GM11168 (cell line): ENCODE data around the gene WWOX.

ENCODE experiments used
- in situ Hi-C: fragments of 300-500 bp; cut with MboI; formaldehyde crosslinking; loops from one replicate; pipeline ENCODE4 v1.12.0; 2022; ENCODE audit warnings: low sequenced_read_pairs; ENCODE audit not compliant: unreplicated experiment

Gene WWOX

GRCh38 chr16:78443542-78444364, 344.3 kb downstream of the WWOX start:
- in situ Hi-C loops: no loop called here

DNA sequence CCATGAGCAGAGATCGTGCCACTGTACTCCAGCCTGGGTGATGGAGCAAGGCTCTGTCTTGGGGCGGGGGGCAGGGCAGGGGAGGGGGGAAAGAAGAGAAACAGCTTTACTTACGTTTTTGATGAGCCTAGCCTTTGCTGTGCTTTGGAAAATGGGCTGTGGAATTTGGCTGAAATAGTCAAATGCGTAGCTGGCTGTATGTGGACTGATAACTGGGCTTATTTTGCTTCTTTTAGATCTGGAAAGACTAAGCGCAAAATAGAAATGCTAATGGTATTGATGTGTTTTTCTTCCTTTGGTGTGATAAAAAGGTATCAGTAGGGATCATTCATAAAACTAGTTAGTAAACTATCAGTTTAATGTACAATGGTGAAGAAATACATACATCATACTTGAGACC, 346.4 kb downstream of the WWOX start:
- in situ Hi-C loops: no loop called here

GRCh38 chr16:78446486-78446885, 347.0 kb downstream of the WWOX start:
- in situ Hi-C loops: no loop called here

GRCh38 chr16:78446992-78447563, 347.6 kb downstream of the WWOX start:
- in situ Hi-C loops: no loop called here

GRCh38 chr16:78448658-78449271, 349.3 kb downstream of the WWOX start:
- in situ Hi-C loops: no loop called here

DNA sequence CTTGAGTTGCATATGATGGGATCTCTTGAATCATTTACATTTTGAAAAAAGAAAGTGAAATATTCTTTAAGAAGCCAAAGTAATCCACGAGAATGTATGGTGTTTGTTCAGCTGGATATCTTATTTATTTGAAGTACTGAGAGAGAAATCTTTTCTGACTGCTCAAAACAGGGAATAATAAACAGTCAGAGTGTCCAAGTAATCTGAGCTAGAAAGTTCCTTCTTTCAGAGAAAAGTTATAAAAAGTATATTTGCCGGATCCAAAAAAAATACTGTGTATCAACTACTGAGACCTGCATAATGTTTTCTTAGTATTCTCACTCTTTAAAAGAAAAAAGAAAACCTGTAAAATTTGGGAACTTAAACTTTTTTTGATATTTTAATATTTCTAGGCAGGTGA, 350.8 kb downstream of the WWOX start:
- in situ Hi-C loops: no loop called here

GRCh38 chr16:78452025-78452555, 352.6 kb downstream of the WWOX start:
- in situ Hi-C loops: no loop called here

DNA sequence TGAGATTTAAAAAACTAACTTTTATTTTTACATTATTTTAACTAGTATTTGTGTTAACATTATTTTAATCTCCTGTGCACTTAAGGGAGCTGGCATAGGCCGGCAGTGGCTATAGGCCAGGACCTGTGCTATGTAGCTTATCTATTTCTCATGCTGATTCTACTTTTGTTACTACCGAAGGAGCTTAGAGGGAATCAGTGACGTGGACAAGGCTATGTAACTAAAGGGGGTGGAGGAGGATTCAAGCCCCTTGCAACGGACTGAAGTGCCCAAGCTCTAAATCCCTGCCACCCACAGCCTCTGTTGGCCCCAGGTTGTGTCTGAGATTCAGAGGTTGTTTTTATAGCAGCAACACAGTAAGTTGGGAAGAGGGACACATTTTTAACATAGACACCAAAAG, 356.4 kb downstream of the WWOX start:
- in situ Hi-C loops: no loop called here

DNA sequence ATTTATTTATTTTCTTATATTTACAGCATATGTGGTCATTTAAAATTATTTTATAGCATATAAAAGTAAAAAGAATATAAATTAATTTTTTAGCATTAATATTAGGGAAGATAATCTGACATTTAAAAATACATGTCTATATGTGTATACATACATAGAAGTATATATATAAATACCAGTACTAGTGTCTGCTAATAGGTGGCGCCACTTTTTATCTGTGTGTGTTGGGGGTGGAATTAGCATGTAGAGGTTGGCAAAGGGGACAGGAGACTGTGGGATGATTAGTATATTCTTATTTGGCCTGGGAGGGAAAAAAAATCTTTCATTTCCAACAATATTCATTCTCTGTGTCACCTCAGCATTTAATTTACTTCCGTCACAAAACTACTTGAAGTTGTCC, 359.1 kb downstream of the WWOX start:
- in situ Hi-C loops: no loop called here

- in situ Hi-C loops: no loop called here
Observed at GRCh38 chr16:78460428-78460827, 361.0 kb downstream of the WWOX start.

DNA sequence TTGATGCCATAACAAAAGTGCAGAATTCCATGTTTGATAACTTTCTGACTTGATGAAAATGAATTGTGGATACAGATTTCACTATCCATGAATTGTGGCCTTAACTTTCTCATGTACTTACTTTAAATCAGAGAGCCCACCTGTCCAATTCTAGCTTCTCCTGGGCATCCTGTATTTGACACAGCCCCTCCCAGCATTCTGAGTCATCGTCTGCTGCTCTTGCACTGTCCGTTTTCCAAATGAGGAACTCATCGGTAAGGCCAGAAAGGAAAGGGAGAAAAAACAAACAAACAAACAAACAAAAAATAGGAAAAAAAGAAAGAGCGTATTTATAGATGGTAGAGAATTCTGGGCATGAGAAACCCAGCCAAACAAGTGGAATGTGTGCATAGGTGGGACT, 361.6 kb downstream of the WWOX start:
- in situ Hi-C loops: no loop called here

DNA sequence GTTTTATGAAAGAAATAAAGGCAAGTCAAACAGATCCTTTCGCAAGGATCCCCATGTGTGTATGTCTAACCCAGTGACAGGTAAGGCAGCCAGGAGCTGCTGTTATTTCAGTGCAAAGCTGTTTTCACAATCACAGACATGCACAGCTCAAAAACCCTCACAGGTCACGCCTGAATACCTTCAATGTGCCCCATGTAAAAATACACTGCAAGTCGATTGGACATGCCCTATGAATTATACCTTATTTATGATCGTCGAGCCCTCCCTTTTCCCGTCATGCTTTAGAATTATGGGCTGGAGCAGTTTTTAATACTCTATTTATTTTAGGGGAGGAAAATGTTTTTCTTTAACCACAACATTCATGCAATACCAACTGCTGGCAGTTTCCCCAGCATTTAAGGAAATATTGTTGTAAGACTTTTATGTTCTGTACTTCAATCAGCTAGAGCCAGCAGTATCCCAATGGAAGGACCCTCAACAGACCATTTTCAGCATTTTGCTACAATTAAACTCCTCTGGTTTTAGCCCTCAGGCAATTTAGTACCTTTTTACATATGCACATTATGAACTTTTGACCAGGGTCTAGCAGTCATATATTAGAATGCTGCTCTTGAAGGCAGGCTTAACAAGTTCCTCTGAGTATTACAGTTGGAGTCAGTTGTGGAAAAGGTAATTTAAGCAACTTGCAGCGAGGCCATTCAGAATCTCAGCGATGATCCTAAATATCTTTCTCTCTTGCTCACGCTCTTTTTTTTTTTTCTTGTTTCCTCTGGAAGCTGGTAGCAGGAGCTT, 362.2 kb downstream of the WWOX start:
- in situ Hi-C loops: no loop called here

DNA sequence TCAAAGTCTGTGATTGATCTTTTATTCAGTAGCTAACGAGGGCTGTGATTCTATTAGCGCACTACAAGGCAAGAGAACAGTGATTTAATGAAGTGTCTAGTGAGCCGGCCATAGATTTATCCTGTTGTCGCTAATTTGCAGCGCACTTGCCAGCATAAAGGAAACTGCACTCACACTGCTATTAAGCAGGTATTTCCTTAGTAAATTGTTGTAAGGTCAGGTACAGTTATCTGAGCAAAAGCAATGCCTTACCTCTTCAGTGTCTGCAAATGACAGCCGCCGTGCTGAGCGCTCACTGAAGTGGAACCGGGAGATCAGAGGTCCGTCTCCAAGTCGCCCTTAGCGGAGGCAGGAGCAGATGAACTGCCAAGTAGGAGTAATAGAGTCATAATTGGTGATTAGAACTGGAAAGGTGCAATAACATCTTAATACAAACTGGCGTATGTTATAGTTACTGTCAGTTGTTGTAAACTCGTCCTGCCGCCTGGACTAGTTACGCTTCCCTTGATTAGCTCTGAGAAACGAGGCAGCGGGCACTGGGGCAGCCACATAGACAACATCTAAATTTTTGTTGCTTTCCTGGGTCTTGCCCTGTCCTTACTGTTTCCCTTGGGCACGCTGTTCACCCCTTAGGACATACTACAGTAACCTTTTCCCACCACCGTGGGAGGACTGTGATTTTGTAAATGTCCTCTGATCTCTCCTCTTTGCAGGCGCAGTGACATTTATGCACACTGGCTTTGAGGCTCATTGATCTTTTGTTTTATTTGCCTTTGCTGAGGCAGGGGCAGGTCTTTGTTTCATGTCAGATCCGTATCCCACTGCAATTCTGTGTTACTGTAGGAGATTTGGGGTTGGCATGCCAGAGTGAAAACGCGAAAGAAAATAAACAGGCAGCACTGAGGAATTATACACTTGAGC, 363.1 kb downstream of the WWOX start:
- in situ Hi-C loops: no loop called here

DNA sequence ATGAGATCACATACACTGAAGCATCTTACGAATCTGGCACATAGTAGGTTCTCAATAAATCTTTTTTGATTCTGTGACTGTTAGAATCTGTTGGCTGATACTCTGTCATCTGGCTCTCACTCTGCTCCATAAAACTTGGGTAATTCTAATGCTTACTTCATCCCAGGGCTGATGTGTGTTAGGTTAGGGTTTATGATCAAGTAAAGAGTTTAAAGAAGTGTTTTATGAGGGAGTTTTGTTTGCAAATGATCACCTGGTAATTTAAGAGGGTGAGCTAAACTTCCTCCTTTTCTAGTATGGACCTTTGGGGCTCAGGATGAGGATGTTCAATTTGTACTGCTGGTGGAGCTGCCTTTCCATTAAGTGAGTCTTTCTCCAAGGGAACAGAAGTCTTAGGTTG, 364.1 kb downstream of the WWOX start:
- in situ Hi-C loops: no loop called here

- in situ Hi-C loops: no loop called here
Observed at GRCh38 chr16:78464833-78465232, 365.4 kb downstream of the WWOX start.

GRCh38 chr16:78465730-78466129, 366.3 kb downstream of the WWOX start:
- in situ Hi-C loops: no loop called here

DNA sequence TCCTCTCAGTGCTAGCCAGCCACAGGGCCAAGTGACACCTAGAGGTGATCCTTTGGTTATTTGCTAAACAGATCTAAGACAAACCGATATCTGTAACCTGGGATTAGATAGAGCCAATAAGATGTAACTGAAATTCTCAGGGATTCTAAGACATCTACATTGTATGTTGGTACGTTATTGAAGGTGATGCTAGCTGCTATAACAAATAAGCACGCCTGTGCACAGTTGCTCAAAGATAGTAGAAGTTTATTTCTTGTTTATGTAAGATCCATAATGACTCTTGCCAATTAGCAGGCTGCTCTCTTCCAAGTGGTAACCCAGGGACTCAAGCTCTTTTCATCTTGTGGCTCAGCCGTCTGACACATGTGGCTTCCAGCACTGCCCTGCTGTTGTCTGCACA, 370.3 kb downstream of the WWOX start:
- in situ Hi-C loops: no loop called here

DNA sequence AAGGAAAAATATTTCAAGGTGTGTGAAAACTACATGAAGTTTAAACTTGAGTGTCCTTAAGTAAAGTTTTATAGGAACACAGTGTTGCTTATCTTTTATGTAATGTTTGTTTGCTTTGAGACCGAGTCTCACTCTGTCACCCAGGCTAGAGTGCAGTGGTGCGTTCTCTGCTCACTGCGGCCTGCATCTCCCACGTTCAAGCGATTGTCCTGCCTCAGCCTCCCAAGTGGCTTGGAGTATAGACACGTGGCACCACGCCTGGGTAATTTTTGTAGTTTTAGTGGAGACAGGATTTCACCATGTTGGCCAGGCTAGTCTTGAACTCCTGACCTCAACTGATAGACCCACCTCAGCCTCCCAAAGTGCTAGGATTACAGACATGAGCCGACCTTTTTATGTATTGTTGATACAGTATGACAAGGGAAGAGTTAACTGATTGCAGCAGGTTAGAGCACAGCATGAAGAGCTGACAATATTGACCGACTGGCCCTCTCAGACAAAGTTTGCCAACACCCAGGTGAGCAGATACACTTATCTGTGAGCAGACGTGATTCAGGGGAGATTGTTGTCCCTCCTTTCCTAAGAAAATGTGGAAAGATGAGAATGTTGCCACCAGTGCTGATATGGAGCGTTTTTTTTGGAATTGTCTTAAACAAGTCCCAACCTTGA, 373.7 kb downstream of the WWOX start:
- in situ Hi-C loops: no loop called here

DNA sequence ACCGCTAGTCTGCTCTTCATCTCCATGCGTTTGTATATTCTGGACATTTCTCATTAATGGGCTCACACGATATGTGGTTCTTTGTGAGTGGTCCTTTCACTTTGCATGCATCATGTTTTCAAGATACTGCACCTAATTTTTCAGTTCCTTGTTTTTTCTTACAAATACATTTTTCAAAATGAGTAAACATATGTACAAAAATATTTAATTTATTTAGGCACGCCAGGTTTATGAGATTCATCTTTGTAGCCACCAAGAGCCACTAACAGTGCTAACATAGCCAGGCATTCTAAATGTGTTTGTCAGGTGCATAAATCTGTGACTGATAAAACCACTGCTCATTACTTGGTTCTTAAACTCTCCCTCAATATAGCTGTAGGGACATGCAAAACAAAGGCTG, 375.3 kb downstream of the WWOX start:
- in situ Hi-C loops: no loop called here
